GM10847 (cell line): Measurements from ENCODE around the gene MUC16.

Experiments used
- POLR2A ChIP-seq: IDR thresholded peaks from 2 replicates; pipeline ENCODE4 v1.6.1; 2011; ENCODE audit not compliant: insufficient read length; ENCODE audit errors: extremely low read depth

Gene MUC16

DNA sequence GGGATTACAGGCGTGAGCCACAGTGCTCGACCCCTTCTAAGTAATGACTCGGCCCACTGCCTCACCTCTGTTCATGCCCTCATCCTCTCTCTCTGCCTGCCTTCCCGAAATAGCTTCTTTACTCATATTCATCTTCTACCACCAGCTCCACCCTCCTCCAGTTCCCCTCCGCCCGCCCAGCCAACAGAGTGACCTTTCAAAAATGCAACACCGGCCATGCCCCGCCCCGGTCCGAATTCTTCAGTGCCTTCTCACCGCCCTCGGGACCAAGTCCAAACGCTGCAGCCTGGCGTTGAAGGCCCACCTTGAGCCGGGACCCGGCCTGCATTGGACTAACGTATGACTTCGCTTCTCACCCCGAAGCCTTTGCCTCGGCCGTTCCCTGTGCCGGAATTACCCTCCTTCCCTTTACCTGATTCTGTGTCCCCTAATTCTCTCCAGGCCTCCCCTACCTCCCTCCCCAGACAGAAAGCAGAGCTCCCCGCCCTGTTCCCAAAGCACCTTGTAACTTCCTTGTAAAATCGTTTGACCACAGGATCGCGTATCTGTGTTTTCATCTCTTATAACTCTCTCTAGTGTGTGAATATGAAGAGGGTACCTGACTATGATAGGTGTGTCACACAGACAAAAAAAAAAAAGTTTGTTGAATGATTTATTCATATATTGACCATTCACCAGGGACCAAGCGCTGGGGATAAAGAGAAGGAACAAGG, 8.1 kb upstream of the MUC16 start:
- no peak for TF ChIP-seq POLR2A

DNA sequence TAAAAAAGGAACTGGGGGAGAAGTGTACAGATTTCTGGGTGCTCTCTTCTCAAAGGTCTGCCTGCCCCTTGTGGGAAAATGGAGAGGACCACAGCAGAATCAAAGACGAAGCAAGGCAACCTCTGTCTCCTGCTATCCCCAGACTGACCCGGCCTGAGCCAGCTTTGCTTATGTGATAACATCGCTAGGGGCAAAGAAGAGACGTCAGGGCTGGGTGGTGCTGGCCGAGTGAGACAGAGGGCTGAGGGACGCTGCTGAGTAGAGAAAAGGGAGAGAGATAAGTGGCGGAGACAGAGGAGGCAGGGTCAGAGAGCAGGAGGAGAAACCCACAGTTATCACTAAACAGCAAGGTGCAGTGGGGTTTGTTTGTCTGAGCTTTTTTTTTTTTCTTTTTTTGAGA, 4.6 kb upstream of the MUC16 start:
- TF ChIP-seq POLR2A: no peak

- no peak for TF ChIP-seq POLR2A
Observed at GRCh38 chr19:9013988-9014387, 3.8 kb upstream of the MUC16 start.

- TF ChIP-seq POLR2A: no peak
Observed at GRCh38 chr19:9011875-9012274, 1.7 kb upstream of the MUC16 start.

- TF ChIP-seq POLR2A: no peak
Observed at GRCh38 chr19:9010693-9011092, 484 bp upstream of the MUC16 start.

GRCh38 chr19:9009431-9009830, 778 bp downstream of the MUC16 start:
- no peak for TF ChIP-seq POLR2A

DNA sequence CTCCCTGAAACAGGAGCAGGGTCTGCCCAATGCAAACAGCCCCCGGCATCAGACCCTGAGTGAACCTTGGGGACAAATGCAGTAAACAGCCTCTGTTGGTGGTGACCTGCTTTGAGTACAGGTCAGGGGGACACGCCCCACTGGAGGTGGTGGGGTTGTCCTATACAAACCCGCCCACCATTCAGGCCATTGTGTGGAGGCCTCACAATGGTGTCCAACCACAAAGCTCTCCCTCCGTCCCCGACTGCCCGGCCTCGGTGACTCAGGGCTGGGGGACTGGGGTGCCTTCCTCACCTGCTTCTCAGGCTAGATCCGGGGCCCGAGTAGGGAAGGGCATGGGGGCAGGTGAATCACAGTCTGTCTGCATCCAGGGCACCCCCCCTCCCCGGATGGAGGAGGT, 1.5 kb downstream of the MUC16 start:
- TF ChIP-seq POLR2A: no peak

- no peak for TF ChIP-seq POLR2A
Observed at GRCh38 chr19:9000933-9001332, 9.3 kb downstream of the MUC16 start.

GRCh38 chr19:8988204-8988603, 22.0 kb downstream of the MUC16 start:
- no peak for TF ChIP-seq POLR2A

DNA sequence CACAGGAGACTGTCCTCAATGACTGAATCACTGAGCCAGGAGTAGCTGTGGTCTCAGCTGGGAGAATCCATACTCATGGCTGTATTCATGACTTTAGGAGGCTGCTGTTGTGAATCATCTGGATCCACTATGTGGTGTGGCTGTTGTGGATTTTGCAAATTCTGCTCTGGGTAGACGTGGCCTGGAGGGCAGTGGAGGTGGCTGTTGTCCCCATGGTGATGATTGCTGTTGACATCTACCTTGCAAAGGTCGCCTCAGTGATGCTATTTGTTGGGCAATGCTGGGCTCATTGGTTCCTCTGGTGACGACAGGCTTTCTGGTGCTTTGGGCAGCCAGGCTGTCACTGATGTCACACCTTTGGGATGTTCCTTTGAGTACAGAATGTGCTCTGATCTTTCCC, 23.9 kb downstream of the MUC16 start:
- no peak for TF ChIP-seq POLR2A

DNA sequence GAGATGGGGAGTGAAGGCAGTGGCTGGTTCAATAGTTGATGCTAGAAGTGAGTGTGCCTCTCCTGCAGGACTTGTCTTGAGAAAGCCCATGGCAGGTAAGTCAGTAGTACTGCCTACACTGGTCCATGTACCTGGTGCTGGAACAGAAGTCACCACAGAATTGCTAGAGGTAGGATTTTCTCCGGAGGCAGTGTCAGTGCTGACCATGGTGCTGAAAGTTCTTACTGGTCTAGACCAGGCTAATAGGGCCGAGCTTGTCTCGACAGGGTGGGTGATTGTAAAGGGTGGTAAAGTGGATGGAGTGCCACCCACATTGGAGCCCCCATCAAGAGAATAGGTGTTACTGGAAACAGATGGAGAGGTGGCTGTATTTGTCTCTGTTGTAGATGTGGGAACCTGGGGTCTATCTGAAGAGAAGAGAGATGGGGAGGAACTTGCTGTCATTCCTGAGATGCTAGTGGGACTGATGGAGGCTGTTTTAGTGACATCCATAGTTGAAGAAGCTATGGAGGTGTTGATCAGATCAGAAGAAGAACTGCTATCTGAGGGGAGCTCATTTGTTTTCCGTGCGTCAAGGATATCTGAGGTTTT, 36.6 kb downstream of the MUC16 start:
- no peak for TF ChIP-seq POLR2A

- no peak for TF ChIP-seq POLR2A
Observed at GRCh38 chr19:8965887-8966286, 44.3 kb downstream of the MUC16 start.
